T-helper 2 cell treated with Interferon-gamma antibody and Interleukin-4, amounts not matched to agents 100 ng/mL and 5 ng/mL, for 36 hours (primary cell): ENCODE results near the gene KCNJ1. TPM values are rescaled to one million over a fixed set of nuclear protein-coding genes. Genes with fewer than 3 reads are reported as not detected.

Experiments used
- intact Hi-C: fragments of 100-400 bp; cut with micrococcal nuclease; formaldehyde crosslinking; loops from one replicate; pipeline ENCODE4 v1.15.1; 2023
- total RNA-seq: library from RNA; stranded (reverse); gene quantifications from 2 replicates; pipeline ENCODE4 v1.2.3, GENCODE V29; 2022

Gene KCNJ1
- total RNA-seq, 1 donor from 2014 or later = not detected

DNA sequence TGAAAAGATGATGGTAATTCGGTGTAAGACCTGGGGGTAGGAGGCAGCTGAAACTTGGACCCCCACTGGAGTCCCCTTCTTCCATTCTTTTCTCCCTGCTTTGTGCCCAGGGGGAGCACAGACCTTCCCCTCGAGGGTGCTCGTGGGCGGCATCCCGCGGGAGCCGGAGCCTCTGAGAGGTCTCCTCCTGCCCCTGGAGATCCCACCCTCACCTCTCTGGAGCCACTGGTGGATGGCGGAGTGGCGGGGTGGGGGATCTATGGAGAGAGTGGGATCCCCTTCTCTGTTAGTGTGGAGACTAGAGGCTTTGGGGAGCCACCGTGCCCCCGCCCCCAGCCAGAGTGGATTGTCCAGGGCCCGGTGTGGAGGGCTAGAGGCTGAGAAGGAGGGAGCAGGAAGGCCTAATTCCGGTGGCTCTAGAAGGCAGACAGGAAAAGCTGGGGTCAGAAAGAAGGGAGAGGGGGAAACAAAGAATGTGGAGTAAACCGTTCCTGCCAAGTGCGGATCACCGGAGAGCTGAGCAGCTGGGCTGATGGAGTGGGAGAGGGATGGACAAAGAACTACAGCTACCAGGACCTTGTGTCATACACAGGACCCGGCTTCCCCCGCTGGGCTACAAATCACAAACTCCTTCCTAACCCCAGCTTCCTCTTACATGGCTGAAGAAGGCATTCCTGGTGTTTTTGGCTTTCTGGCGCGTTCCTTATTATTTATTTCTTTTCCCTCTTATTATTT, 41.9 kb downstream of the KCNJ1 start:
- intact Hi-C loops = no loop called here

- intact Hi-C loops = no loop called here
Observed at GRCh38 chr11:128824191-128825049, 42.7 kb downstream of the KCNJ1 start.

- intact Hi-C loops = no loop called here
Observed at GRCh38 chr11:128823753-128824152, 43.3 kb downstream of the KCNJ1 start.

DNA sequence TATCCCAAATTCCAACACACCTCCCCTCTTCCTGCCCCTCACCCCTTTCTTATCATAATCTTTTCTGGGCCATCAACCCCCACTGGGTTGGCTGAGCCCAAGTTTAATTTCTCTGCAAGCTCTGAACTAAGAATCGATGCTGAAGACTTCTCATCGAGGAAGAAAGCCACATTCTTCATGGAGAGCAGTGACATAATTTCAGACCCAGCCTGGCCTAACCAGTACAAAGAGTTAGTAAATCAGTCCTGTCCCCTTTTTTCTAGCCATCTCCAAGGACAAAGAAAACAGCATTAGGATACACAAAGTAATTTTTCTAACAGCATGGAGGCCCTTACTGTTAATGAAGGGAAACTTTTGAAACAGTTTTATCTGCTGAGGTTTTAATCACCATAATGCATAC, 45.0 kb downstream of the KCNJ1 start:
- intact Hi-C loops = no loop called here

- intact Hi-C loops = no loop called here
Observed at GRCh38 chr11:128821556-128821955, 45.5 kb downstream of the KCNJ1 start.

DNA sequence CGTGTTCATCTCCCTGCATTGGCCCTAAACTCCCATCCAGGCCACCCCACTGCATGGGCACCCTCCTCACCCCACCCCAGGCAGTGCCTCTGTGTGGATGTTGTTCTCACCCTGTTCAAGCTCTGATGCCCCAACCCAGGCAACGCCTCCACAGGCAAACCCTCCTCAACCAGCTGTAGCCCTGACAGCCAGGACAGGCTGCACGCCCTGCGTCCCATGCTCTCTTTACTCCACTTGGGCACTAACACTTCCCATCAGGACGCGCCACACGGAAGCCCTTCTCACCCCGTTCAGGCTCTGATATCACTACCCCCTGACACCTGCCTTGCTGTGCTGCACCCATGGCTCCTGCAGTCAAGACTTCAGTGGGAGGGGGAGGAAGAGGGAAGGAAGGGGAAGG, 47.9 kb downstream of the KCNJ1 start:
- intact Hi-C loops = no loop called here

DNA sequence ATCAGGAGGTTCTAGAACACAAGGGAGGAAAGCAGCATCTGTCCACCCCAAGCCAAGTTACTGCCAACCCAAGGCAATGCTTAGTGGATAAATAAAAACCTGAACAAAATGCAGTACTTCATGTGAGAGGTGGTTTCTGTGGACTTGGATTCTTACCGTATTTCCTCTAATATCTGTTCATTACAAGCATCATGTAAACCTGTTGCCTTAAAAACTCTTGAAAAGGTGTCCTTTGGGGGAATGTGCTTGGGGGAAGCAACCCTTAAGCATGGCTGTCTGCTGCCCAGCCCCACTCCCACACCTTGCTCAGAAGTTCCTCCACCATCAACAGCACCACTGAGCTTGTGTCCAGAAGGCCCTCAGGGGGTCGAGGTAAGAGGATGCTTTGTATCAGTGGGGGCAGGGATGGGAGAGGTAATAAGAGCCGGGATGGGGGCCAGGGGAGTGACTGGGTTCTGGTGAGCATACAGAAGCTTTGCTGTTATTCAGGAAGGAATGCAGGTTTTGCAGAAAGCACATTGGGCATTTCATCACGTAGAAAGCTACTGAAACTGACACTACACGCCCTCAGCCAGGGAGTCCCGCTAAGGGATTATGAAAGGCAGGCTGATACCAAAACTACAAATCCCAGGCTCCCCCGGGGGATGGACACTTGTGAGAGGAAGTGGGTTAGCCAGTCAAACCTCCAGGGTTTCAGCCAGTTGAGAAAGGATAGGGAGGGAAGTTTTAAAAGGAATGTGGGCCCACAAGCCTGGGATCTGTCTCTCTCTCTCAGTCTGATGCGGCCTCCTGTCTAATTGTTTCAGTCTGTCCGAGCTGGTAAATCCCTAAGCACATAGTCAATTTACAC, 52.0 kb downstream of the KCNJ1 start:
- intact Hi-C loops = no loop called here

GRCh38 chr11:128813729-128814128, 53.4 kb downstream of the KCNJ1 start:
- intact Hi-C loops = no loop called here

- intact Hi-C loops = no loop called here
Observed at GRCh38 chr11:128810784-128811514, 56.1 kb downstream of the KCNJ1 start.

GRCh38 chr11:128809128-128809527, 58.0 kb downstream of the KCNJ1 start:
- intact Hi-C loops = no loop called here

GRCh38 chr11:128807909-128808308, 59.2 kb downstream of the KCNJ1 start:
- intact Hi-C loops = no loop called here

GRCh38 chr11:128806506-128807261, 60.4 kb downstream of the KCNJ1 start:
- intact Hi-C loops = no loop called here

DNA sequence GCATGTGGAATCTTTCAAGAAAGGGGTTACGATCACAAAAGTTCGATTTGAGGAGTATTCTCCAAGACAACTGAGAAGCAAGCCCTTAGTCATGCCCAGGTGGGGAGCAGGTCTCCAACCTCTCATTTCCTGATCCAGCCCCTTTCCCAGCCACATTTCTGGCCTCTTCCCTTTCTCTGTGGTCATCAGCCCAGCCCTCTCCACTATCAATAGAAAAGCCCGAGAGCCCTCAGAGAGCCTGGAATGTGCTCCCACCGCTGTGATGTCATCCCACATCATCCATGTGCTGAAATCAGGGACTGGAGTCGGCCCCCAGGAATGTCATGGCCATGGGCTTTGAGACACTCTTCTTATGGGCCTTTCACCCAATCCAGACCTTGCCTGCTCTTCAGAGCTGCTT, 62.6 kb downstream of the KCNJ1 start:
- intact Hi-C loops = no loop called here

- intact Hi-C loops = no loop called here
Observed at GRCh38 chr11:128803449-128804245, 63.4 kb downstream of the KCNJ1 start.

DNA sequence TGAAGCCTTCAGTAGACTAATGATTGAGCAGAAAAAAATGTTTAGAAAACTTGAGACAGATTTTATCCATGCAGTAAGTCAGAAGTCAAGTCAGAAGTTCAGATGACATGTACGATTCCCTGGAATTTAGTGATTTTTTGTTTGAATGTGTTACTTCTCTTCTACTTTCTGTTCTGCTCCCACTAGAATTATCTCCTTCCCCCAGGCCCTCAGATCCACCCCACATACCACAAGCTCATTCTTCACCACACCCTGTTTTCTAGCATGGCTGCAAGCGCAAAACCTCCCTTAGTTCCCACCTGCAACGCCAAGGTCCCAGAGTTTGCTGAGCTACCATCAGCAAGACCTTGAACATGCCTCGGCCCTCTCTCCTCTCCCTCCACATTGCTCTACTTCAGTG, 64.1 kb downstream of the KCNJ1 start:
- intact Hi-C loops = no loop called here

DNA sequence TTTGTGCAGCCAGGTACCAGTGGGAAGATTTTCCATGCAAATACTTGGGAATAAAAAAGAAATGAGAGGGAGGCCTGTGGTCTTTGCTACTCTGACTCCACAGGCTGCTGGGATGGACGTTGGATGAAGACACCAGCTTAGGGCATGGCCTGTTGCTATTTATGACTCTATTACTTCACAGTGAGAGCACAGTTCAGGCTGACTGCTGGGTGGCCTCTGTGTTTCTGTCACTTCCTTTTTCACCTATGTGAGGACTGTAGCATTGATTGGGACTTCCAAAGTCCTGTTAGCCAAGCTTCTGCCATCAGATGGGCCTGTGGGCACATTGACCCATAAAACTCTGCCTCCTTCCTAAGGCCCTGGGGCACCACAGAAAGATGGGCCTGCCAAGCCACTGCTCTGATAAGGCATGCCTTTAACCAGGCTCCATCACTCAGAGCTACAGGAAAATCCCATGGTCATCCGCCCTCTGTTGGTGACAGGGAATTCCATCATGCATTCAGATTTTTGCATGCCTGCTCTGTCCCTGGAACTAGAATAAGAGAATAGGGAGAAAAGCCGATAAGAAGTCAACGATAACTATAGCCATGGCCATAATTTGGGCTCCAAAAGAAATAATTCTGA, 64.6 kb downstream of the KCNJ1 start:
- intact Hi-C loops = no loop called here

DNA sequence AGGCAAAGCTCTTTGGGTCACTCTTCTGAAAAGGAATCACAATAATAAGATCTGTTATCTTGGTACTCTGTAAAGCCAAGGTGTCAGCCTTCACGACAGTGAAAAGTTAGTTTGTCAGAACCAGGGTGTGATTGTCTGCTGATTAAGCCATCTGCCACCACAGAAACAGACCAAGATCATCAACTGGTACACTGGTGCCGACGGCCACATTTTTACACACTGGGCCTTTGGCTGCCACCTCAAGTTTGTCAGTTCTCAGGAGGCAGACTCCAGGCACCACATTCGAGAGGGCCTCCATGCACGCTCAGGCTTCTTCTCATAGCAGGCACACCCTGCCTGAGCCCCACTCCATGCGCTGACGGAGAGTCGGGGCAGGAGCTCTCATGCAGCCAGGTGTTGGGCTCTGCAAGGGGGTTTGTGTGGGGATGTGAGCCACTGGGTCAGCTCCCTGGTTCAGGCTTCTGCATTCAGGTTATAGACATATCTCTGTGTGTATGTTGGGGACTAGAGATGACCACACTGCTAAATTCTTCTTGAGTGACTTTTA, 66.2 kb downstream of the KCNJ1 start:
- intact Hi-C loops = no loop called here

- intact Hi-C loops = no loop called here
Observed at GRCh38 chr11:128796270-128796669, 70.8 kb downstream of the KCNJ1 start.

DNA sequence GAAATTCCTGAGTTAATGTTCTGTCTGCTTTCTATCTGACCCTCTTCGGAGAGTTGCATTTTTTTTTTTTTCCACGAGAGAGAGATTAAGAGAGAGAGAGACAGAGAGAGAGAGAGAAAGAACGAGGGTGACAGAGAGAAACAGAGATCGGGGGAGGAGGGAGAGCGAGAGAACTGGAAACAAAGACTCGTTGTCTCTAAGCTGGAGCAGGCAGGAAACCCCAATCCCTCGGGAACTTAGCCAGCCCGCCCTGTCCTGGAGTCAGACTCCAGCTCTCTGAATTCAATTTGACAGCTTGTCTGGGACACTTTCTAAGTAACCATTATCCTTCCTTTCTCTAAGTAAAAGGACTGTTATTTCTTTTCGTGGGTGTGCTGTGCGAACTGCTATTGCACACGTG, 76.9 kb downstream of the KCNJ1 start:
- intact Hi-C loops = no loop called here
